HL-60/S4 treated with retinoic acid at 250 ng/mL for 4 days and 3 days (cell line): ENCODE results near the gene GRAMD1C.
"Not testable (repeated sequence)": the region's sequence is repeated elsewhere in the genome, so short reads cannot be mapped to it uniquely, and the experiment has no call there.

Experiments used
- in situ Hi-C: fragments of 300-500 bp; cut with MboI; formaldehyde crosslinking; loops from 2 replicates; pipeline ENCODE4 v1.7.0; 2022; ENCODE audit warnings: low sequenced_read_pairs

GRAMD1C gene

DNA sequence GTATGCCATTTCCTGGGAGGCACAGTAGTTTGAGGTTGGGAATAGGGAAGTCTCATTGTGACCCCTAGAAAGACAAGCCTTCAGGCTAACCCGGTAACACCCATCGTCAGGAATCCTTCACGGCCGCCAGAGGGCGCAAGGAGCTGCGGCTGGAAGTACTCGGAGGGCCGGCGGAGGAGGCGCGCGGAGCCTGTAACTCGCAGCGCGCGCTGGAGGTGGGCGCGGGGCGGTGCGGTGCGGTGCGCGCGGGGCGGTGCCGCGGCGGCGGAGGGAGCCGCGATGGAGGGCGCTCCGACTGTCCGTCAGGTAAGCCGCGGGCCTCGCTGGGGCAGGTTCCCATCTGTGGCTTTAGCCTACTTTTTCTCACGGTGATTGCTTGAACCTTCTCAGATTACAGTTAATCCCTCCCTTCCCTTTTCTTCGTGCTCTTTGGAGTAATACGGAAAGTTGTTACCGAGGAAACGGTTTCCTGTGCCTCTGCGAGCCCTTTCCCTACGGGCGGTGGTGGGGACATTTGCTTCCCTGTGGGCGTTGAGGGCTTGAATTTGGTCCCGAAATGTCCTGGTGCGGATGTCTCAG lies at the start of gene GRAMD1C:
GRAMD1C (plus strand) TSS at position 158 of the 579 bp plus-strand sequence; CDS start at position 280, 122 bp downstream.
- in situ Hi-C loops = no loop called here

- in situ Hi-C loops = no loop called here
These were observed 47.2 kb upstream of the GRAMD1C start for GRCh38 chr3:113791381-113791780.

DNA sequence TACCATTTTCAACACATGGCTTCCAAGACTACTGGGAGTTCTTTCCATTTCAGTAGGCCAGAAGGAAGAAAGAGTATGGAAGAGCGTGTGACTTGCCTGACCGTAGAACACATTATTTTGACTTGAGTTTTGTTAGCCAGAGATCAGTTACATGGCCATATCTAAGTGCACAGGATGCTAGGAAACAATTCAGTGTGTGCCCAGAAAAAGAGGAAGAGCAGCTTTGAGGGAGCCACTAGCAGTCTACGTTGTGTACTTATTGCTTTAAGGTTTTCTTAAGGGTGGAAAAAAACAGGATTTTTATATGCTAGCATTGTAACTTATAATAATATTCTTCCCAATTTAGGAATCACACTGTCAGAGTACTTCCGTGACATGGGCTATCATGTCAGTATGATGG lies 44.1 kb upstream of the GRAMD1C start:
- in situ Hi-C loops = no loop called here

GRCh38 chr3:113795693-113796092 lies 42.9 kb upstream of the GRAMD1C start:
- in situ Hi-C loops = no loop called here

- in situ Hi-C loops = no loop called here
These were observed 35.7 kb upstream of the GRAMD1C start for GRCh38 chr3:113802795-113803455.

DNA sequence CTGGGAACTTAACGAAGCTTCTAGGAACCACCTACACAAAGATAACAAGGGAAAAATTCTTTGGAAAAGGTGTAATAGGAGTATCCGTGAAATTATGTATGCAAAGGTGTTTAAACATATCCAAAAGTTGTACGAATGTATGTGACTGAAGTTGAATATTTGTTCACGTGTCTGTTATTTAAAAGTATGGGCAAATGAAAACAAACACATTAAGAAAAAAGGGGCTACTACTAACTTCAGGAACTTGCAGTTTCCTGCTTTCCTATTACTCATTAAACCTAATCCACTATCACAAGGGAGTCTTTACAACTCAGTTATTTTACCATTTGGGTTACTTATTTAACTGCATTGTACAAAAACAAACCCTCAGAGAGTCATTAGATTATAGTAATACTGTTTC lies 33.9 kb upstream of the GRAMD1C start:
- in situ Hi-C loops = no loop called here

DNA sequence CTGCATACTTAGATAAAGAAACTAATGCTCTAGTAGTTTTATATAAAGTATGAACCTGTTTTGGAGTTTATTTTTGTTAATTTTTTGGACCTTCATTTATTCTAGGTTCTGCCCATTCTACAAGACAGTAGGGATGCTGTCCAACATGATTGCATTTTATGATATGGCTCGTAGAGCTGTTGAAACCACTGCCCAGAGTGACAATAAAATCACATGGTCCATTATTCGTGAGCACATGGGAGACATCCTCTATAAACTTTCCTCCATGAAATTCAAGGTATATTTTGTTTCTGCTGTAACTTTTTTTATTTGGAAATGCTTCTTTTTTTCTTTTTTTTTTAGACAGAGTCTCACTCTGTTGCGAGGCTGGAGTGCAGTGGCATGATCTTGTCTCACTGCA lies 33.3 kb upstream of the GRAMD1C start:
- in situ Hi-C loops = no loop called here

GRCh38 chr3:113812854-113813253 lies 25.7 kb upstream of the GRAMD1C start:
- in situ Hi-C loops = no loop called here

GRCh38 chr3:113819866-113820265 lies 18.7 kb upstream of the GRAMD1C start:
- in situ Hi-C loops = no loop called here

DNA sequence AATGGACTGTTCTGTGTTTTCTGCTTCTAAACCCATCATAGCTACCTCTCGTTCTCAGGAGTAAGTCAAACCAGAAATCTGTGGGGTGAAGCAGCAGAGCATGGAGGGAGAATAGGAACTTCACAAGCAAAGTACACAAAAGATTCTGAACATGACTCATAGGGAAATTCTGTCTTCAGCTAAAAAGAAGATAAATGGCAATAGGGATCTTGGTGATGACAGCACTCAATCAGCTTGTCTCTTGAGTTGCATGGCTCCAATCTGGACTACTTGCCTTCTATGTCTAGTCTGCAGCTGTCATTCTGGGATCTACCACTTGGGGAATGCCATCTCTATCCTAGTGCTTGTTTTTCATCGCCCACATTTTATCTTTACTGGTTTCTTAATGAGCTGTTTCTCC lies 13.5 kb upstream of the GRAMD1C start:
- in situ Hi-C loops = no loop called here

GRCh38 chr3:113828600-113828999 lies 10.0 kb upstream of the GRAMD1C start:
- in situ Hi-C loops = no loop called here

- in situ Hi-C loops = no loop called here
These were observed 8.8 kb upstream of the GRAMD1C start for GRCh38 chr3:113829576-113830354.

DNA sequence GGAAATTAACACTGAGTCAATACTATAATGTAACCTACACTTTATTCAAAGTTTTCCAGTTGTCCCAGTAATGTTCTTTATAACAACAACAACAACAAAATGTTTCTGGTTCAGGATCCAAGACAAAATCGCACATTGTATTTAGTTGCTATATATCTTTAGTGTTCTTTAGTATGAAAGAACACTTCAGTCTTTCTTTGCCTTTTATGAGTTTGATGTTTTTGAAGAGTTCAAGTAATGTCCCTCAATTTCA lies 7.6 kb upstream of the GRAMD1C start:
- in situ Hi-C loops = no loop called here

DNA sequence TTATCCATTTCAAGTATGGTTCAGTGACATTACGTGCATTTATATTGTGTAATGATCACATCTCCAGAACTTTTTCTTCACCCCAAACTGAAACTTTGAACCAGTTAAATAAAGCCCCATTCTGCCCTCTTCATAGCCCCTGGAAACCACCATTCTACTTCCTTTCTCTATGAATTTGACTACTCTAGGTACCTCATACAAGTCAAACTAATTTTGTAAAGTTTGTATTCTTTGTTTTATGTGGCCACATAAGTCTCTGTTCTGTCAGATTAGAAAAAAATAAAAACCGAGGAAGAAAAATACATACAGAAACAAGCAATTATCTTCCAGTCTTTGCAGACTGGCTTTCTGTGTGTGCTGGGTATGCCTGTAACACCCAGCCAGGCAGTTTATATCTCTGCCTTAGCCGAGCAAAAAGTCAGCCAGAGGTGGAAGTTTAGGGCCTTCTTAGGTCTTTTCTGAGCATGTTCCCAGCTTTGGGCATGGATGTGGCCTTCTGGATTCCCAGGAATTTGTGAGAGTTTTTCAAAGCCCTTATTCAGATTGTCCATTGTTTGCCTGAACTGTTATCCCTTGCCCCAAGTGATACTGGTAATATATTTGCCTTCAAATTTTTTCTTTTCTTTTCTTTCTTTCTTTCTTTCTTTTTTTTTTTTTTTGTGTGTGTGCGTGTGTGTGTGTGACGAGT lies 6.0 kb upstream of the GRAMD1C start:
- in situ Hi-C loops = no loop called here

DNA sequence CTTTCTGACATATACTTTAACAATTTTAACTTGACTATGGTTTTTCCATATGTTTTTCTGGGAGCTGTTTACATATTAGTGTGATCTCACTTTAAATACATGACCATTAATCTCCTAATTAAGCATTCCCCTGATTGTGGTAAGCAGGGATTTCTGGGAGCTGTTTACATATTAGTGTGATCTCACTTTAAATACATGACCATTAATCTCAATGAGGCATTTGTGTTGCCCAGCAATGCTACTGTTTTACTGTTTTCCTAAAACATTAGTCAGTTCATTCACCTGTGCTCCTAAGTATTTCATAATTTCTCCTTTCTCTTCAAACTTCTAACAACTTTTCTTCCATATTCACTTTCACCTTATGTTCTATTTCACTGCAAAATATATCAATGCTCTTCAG lies 3.6 kb upstream of the GRAMD1C start:
- in situ Hi-C loops = no loop called here

GRCh38 chr3:113839551-113839950 lies 963 bp downstream of the GRAMD1C start:
- in situ Hi-C loops = no loop called here

GRCh38 chr3:113844622-113845222 lies 6.1 kb downstream of the GRAMD1C start:
- in situ Hi-C loops = no loop called here

- in situ Hi-C loops = no loop called here
These were observed 8.7 kb downstream of the GRAMD1C start for GRCh38 chr3:113847247-113847646.

DNA sequence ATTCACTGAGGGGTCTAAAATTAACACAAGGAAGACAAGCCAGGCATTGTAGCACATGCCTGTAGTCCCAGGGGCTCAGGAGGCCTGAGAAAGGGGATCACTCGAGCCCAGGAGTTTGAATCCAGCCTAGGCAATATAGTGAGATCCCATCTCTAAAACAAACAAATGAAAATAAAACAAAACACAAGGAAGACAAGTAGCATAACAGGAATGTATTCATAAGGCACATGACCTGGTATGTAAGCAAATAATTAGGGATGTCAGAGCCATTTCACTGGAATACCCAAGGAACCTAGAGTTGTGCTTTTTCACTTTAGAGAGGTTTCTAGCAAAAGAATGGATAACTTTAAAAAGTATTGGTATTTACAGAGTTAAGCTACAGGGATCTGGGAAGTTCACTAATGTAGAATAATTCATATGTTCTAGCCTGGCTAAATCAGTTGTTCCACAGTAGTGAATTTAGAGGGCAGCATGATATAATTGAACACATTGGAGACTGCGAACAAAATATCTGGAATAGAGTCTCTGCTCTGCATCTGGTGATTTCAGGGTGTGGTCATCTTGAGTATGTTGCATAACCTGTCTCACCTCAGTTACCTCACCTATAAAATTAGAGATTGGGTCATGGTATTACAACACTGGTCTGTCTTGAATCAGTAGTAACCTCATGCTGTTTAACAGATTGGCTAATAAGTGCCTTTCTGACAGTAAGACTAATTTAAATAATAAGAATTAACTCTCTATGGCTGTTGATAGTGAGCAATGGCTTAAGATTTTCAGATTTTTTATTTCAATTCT lies 9.3 kb downstream of the GRAMD1C start:
- in situ Hi-C loops = no loop called here

- in situ Hi-C loops = not testable (repeated sequence)
These were observed 10.5 kb downstream of the GRAMD1C start for GRCh38 chr3:113849071-113849470.

GRCh38 chr3:113849841-113850240 lies 11.3 kb downstream of the GRAMD1C start:
- in situ Hi-C loops = not testable (repeated sequence)
